Measurements from ENCODE around the gene ANKUB1.
A peak's percentile ranks its signal among the peaks of the same experiment; 100 is the strongest.

Gene ANKUB1

DNA sequence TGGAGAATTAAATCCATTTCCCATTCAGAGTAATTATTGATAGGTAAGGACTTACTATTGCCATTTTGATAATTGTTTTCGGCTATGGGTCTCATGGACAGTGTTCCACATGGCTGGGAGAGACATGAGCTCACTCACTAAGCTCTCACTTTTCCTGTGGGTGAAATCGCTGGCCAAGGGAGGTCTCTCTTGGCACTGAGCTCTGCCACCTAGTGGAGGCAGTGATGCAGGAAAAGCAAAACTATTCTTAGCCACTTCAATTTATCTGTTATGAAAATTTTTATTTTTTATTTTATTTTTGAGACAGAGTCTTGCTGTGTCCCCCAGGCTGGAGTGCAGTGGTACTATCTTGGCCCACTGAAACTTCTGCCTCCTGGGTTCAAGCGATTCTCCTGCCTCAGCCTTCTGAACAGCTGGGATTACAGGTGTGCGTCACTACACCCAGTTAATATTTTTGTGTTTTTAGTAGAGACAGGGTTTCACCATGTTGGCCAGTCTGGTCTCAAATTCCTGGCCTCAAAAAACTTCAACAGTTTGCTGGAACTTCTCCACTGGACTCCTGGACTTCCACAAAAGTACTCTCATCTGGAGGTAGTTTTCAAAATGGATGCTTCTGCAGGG, 16.0 kb upstream of the ANKUB1 start:
- peak; percentile 60 for DNase-seq

DNA sequence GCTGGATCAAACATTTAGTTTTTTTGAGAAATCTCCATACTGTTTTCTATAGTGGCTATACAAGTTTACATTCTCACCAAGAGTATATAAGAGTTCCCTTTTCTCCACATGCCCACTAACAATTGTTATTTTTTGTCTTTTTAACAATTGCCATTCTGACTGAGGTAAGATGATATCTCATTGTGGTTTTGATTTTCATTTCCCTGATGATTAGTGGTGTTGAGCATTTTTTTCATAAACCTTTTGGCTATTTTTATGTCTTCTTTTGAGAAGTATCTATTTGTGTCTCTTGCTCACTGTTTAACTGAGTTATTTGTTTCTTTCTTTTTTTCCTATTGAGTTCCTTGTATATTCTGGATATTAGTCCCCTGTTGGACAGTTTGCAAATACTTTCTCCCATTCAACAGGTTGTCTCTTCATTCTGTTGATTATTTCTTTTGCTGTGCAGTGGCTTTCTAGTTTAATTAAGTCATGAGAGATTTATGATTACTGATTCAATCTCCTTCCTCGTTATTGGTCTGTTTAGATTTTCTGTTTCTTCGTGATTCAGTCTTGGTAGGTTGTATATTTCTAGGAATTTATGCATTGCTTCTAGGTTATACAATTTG, 13.9 kb upstream of the ANKUB1 start:
- no peak for DNase-seq

DNA sequence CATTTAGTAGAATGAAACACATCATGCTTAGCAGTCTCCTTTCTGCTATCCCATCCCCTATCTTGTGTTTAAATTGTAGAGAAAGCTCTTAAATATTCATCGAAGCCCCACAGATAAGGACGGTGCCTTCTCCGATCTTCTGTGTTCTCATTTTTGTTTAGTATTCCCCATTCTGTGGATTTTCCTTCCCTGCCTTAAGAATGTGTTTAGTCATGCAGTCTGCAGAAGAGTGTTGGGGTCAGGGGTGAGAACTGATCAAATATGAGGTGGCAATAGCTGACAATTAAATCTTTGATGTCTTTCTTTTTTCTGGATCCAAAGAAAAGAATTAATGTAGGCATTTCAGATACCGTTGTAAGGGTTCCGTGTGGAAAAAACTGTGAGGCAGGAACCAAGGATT, 9.3 kb upstream of the ANKUB1 start:
- no peak for DNase-seq

DNA sequence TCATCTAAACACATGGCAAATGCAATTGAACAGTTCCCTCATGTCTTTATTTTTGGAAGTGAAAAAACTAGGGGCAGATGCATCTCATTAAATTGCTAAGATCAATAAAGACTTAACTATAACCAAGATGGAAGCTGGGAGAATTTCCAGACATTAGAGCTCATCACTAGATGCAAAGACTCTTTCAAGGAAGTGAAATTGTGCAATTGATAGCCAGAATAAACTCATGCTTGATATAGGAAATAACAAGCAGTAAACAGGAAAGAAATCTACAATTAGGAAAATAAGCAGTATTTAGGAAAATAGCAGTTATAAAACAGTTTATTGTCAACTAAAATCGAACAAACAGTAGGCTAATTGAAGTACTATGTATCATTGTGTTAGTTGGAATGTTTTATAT, 8.8 kb upstream of the ANKUB1 start:
- no peak for DNase-seq

DNA sequence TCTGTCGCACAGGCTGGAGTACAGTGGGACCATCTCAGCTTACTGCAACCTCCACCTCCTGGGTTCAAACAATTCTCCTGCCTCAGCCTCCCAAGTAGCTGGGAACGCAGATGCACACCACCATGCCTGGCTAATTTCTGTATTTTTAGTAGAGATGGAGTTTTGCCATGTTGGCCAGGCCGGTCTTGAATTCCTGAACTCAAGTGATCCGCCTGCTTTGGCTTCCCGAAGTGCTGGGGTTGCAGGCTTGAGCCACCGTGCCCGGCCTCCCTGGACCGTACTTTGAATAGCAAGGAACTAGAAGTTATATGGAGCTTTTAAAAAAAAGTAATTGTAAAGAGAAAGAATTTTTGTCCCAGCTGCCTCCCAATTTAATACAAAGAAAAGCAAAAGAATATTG, 8.3 kb upstream of the ANKUB1 start:
- DNase-seq, result no peak

DNA sequence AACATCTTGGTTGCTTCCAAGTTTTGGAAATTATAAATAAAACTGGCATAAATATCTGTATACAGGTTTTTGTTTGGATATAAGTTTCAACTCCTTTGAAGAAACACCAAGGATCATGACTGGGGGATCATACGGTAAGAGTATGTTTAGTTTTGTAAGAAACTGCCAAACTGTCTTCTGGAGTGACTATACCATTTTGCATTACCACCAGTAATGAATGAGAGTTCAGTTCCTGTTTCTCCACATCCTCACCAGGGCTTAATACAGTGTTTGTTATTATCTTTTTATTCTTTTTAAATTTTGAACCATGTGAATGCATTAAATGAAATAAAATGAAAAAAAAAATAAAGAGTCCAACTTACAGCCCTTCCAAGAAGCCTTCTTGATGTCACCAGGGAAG, 3.7 kb upstream of the ANKUB1 start:
- no peak for DNase-seq

DNA sequence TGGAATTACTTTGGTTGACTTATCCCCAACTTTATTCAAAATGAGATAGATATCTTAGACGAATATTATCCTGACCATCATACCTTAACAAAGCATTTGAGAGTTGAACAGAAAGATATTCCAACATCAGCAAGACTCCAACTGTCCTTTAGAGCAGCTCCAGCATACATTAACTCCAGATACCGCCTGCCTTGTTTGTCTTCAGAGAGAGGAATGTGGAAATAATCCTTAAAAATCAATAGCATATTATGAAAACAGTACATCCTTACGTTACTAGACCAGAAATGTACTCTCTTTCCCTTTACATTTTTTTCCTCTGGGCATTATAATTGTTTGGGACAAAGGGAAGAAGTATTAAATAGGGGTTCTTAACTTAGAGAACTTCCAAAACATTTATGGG, 1.7 kb downstream of the ANKUB1 start:
- no peak for DNase-seq

DNA sequence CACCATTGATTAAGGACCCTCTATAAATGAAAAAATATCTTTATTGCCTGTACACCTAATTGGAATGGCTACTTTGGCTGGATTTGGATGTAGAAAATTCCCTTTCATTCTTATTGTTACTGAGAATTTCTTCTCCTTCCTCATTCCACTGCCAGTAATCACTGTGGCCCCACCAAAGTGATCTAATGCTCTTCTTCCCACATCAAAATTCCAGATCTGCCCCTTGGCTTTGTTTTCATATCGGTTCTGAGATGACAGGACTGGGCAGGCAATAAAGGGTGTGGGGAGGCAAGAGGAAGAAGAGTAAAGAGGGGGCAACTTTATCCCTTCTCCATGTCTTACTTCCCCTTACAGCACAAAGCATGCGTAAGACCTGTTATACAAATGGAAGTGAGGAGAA, 2.1 kb downstream of the ANKUB1 start:
- DNase-seq, result peak; percentile 28

DNA sequence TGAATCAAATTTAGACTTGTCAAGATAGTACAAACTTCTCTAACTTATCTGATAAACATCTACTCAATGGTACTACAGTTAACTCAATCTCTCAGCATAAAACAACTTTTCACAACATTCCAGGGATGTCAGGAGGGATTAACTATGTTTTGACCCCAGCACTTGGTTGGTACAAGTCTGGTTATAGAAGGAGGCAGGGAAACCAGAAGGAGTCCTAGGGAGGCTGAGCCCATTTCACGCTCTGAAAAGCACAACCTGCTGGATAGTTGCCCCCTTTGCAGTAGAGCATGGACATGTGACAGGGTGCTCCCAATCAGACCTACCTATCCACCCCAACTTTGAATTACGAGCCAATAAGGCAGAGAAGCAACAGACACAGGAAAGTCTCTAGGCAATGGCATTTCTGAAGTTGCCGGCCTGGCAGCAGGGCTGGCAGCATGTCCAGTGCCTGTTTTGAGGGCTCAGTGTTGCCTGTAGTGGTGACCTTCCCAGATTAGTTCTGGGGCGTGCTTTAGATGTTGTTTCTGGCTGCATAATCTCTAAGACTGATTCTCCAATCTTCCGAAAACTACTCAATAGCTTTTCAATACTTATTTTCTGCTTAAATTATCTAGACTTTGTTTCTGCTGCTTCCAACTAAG, 8.2 kb downstream of the ANKUB1 start:
- no peak for DNase-seq

DNA sequence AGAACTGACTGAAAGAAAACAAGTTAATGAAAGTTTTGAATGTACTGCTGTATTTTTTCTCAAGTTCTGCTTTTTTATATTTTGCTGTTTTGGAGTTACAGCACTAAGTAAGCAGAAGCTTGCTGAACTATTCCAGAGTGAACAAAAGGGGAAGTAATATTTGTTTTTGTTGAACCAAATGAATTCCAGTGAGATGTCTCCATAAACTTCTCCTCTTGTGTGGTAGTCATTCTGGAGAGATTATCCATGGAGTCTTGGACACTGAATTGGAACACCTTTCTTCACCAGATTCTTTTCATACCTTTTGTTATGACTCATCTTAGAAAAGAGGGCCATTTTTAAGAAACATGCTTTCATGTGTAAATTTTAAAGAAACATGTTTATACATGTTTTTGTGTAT, 8.8 kb downstream of the ANKUB1 start:
- no peak for DNase-seq

DNA sequence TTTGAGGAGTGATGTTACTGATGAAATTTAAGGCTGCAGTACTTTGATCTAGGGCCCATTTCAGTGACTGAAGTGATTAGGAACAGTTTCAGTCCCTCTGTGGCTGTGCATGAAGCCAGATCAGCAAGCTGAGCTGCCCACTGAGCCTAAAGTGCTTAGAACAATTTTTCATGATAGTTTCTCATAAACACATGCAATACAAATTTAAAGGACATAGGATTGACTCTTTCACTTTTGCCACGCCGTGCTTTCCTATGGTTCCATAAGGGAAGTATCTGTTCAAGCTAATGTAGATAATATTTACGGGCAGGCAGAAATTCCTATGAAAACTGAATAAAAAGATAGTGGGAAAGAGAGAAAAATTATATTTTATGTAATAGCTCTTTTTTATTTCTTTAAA, 10.6 kb downstream of the ANKUB1 start:
- DNase-seq, result no peak

DNA sequence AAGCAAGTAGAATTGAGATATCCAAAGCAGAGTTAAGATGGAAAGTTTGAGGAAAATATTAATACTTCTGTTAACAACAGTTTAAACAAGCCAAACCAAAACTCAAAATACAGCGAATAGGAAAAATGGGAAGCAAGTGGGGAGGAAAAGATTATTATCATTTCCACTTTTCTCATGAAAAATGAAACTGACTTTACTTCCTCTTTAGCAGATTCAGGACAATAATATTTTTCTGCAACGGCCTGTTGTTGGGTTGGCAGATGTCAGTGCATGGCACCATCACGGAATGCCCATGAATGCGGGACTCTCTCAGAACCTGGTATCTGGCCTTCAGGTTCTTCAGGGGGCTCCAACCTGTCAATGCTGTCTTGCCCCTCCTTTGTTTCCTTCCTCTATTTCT, 11.1 kb downstream of the ANKUB1 start:
- DNase-seq, result no peak

DNA sequence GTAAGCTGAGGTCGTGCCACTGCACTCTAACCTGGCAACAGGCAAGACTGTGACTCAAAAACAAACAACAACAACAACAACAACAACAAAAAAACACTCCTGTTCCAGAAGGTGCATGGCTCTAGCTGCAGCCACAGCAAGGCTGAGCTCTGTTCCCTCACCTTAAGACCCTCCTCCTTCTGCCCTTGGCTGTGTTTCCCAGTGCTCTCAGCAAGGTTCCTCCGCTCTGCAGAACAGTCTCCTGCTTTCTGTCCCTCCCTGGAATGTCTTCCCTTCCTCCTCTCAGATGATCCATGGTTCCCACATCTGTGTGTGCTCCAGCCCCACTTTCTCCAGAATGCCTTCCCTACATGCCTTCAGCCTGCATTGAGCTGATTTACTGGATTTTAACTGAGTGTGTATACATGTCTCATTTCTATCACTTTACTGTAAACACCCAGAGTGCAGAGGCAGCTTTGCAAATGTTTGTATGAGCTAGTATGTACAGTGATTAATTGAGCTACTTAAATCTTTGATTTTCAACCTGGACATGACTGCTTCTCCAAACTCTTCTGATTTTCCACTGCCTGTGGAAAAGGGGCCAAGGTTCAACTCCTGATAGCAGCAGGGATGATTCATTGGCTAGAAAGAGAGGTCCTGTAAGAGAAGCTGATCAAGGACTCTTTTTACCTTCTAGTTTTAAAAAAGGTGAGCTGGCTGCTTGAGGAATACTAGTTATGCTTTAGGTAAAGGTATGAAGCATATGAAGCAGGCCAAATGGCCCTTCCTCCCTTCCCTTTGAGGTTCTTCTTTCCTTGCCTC, 14.7 kb downstream of the ANKUB1 start:
- DNase-seq, result no peak

DNA sequence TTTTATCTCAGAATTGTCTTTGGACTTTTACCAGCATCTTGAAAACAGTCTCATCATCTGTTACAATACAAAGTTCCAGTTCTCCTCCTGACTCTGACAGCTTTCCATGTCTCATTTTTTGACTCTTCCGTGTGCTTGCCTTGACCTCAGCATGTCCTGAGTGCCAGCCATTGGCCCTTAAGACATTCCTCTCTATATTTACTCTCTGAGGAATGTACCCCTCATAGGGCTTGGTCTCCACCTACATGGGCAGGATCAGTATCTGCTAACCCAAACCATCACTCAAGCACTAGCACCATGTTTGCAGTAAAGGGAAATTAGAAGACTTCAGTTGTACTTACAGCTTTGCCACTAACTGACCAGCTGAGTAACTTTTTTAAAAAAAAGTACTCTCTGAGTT, 16.2 kb downstream of the ANKUB1 start:
- no peak for DNase-seq

DNA sequence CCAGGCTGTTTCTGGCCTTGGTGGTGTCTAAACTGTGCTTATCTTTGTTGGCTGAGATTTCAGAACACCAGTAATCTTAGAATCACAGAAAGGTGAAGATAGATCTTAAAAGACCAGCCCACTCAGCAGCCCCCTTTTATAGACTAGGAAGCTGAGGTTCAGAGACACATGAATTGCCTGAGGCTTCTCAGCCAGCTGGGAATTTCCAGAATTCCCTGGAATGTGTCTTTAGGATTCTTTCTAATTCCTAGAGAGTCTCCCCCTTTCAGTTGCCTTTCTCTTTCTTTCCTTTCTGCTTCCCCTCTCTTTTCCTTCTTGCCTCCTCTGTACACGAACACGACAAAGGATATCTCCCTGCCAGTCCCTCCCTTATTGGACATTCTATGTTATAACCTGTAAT, 19.5 kb downstream of the ANKUB1 start:
- DNase-seq, result no peak

DNA sequence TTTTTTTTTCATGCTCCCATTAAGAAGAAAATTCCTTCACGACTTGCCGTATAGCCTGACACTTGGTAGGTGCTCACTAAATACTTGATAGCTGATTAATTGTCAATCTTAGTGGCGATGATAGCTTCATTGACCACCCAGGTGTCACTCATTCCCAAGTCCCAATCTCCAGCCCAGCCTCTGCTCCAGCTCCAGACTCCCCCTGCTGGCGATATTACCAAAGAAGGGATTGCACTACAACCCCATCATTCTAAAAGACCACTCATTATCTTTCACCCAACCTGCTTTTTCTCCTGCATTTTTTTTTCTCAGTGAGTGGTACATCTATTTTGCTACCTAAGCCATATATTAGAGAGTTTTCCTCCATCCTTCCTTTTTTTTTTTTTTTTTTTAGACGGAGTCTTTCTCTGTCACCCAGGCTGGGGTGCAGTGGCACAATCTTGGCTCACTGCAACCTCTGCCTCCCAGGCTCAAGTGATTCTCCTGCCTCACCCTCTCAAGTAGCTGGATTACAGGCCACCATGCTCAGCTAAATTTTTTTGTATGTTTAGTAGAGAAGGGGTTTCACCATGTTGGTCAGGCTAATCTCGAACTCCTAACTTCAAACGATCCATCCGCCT, 20.6 kb downstream of the ANKUB1 start:
- peak; percentile 11 for DNase-seq

DNA sequence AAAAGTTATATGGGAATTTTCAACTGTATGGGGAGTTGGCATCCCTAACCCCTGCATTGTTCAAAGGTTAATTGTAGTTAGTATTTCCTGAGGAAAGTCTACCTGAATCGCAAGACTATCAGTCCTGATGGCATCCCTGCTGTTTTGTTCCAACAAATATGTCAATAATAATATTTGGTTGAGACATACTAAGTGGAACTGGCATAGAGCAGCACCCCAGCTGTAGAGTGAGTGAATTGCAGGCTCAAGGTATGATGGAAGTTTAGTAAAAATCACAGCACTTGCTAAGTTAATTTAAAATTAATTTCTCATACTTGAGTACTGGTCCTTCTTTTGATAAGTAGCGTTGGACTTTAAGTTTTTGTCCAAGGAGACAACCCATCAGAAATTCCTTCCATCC, 22.1 kb downstream of the ANKUB1 start:
- no peak for DNase-seq

DNA sequence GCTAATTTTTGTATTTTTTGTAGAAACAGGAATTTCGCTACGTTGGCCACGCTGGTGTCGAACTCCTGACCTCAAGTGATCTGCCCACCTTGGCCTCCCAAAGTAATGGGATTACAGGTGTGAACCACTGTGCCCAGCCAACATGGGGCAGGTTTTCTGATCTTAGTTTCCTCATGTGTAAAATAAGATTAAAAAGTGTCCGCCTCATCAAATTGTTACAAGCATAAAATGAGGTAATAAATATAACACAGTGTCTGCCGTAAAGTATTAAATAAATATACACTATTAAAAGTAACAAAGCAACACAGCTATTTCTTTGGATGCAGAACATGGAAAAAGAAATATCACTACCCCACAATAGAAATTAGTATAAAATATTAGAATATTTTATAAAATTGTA, 23.6 kb downstream of the ANKUB1 start:
- DNase-seq, result no peak

DNA sequence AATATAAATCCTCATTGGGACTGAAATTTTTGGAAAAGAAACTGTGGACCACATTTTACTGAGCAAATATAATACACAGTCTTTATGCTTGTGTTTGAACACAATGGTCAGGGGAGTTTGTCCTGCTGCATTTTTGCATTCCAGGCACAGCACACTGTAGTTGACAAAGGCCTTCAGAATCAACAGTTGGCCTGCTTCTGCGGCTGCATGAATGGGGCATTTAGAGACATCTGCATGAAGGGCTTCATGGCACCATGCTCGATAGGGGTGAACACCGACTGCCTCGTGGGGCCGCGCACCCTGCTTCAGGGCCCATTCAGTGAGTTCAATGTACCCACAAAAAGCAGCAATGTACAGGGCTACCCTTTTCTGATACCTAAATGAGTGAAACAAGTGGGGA, 24.6 kb downstream of the ANKUB1 start:
- DNase-seq, result no peak

DNA sequence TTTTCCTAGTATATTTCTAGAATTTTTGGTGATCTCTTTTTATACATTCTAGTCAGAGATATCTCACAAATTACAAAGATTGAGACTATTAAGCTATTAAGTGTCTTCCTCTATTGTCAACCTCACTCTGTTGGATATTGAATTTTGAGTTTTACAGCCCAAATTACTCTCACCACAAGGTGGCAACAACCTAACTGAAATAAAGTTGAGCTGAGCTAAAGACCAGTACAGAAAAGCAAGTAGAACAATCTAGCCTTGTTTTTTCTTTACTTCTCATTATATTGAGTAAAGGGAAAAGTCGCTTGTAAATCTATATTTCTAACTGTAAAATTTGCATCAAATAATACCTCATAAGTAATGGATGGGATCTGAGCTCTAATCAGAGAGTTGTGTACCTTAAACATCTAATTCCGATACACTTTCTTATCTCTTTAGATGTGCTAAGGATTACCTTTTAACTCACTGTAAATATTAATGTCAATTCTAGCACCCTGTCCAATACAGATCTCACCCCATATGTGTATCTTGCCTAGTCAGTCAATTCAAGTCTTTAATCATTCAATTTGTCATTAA, 26.5 kb downstream of the ANKUB1 start:
- DNase-seq, result peak; percentile 17

DNA sequence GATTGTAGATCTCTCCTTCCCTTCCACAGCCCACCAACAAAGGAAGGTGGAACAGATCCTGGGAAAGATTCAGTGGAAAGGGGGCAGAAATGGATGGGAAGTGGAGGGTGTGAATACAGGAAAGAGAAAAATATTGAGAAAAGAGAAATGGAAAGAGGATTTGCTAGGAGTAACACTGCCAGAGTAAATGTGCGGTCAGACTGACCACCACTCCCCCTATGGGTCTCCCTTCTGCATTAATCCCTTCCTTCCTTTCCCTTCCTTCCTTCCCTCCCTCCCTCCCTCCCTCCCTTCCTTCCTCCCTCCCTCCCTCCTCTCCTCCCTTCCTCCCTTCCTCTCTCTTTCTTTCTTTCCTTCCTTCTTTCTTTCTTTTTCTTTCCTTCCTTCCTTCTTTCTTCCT, 28.1 kb downstream of the ANKUB1 start:
- DNase-seq, result no peak

DNA sequence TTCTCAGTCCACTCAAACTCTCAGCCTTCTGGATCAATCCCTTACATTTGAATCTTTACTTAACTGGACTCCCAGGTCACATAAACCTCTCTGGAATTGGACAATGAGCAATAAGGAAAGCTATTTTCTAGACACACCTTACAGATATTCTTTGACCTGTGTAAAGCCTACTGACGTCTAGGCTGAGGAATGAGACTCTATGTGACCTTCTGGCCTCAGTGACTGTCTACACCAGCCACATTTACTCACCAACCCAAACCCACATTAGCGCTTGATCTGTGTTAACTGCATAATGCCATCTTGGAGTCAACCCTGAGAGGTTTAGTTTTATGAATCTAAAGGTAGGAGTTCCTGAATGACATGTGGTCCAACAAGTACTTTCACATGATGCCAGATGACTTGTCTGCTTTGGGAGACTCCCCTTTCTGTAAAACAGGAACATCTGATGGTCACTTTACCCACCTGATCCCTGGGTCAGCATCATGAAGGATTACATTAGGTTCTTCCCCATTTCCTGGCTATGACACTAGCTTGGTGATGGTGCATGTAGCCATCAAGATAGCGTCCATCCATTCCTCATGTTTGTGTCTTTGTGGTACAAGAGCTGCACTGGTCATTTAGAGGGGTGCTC, 28.7 kb downstream of the ANKUB1 start:
- DNase-seq, result no peak

DNA sequence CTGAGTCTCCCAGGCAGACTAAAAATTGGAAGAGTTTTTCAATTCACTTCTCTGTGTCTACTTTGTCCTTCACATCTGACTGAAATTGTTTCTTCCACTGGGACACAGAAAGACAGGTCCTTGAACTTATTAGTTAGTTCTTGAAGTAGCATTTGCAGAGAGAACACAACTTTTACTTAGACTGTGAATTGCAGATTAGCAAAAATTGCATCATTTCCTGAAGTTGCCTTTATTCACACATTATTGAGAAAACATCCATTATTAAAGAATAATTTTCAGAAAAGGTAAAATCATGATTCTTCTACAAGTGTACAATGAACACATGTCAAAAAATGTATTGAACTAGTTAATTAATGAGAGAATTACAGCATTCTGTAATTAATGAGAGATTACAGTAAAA, 38.6 kb downstream of the ANKUB1 start:
- DNase-seq, result no peak

Measured in amniotic stem cell (primary cell).